ENCODE measurements around the gene MYOG.

DNA sequence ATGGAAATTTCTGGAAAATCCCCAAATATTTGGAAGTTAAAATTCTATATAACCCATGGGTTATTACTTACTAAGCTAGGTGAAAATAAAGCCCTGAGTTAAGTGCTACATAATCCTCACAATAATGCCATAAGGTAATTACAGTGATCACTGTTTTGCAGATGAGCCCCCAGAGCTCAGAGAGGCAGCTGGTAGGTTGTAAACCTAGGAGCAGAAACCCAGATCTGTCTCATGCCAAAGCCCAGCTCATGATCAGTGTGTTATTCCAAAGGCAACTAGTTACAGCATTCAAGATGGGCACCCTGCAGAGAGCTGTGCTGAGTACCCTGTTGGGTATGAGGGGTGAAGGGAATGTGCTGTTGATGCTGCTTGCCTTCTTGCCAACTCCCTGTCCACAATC, 10.8 kb upstream of the MYOG start:
- TF ChIP-seq, protein P1, sequence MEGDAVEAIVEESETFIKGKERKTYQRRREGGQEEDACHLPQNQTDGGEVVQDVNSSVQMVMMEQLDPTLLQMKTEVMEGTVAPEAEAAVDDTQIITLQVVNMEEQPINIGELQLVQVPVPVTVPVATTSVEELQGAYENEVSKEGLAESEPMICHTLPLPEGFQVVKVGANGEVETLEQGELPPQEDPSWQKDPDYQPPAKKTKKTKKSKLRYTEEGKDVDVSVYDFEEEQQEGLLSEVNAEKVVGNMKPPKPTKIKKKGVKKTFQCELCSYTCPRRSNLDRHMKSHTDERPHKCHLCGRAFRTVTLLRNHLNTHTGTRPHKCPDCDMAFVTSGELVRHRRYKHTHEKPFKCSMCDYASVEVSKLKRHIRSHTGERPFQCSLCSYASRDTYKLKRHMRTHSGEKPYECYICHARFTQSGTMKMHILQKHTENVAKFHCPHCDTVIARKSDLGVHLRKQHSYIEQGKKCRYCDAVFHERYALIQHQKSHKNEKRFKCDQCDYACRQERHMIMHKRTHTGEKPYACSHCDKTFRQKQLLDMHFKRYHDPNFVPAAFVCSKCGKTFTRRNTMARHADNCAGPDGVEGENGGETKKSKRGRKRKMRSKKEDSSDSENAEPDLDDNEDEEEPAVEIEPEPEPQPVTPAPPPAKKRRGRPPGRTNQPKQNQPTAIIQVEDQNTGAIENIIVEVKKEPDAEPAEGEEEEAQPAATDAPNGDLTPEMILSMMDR (IDR thresholded peaks at IDR 0.05 in 8 of 11, conservative IDR thresholded peaks at IDR 0.05 in 3 of 11), result no peak
- TF ChIP-seq POLR2A (IDR thresholded peaks at IDR 0.05), result no peak

Data from spleen (tissue), 7 donors.